IPS DF 6.9 (cell line): Measurements from ENCODE around the gene DGKB.

ENCODE experiments used
- DNase-seq: peaks from one replicate; pipeline ENCODE4 v3.0.0-alpha.2; 2013; ENCODE audit warnings: low read depth, low spot score
- H3K27ac ChIP-seq: one replicate; pipeline ENCODE4 v1.5.1; 2013; ENCODE audit warnings: low read length, control low read depth
- H3K27me3 ChIP-seq: 2 replicates; pipeline ENCODE4 v1.6.1; 2013; ENCODE audit warnings: mild to moderate bottlenecking, low read length; ENCODE audit not compliant: control insufficient read depth, insufficient read depth
- H3K36me3 ChIP-seq: 2 replicates; pipeline ENCODE4 v1.6.1; 2013; ENCODE audit warnings: low read length; ENCODE audit not compliant: control insufficient read depth, insufficient read depth
- H3K4me1 ChIP-seq: 2 replicates; pipeline ENCODE4 v1.6.1; 2013; ENCODE audit warnings: low read length; ENCODE audit not compliant: control insufficient read depth, insufficient read depth
- H3K4me3 ChIP-seq: 2 replicates; pipeline ENCODE4 v1.5.1; 2013; ENCODE audit warnings: mild to moderate bottlenecking, low read length
- H3K9me3 ChIP-seq: 2 replicates; pipeline ENCODE4 v1.6.1; 2013; ENCODE audit warnings: low read length, inconsistent platforms; ENCODE audit not compliant: control insufficient read depth, insufficient read depth
- WGBS: extraction: QIAGEN DNeasy Blood & Tissue Kit; methylation state at CpG from one replicate; pipeline ENCODE4 v1.1.7; 2013; ENCODE audit warnings: mixed read lengths, missing lambda C conversion rate; ENCODE audit not compliant: insufficient read length, insufficient coverage; 5-methylcytosine and 5-hydroxymethylcytosine counted together

DGKB gene

GRCh38 chr7:14340393-14341074 is 562.0 kb downstream of the DGKB start:
- no peak for DNase-seq
- H3K36me3 ChIP-seq, result no peaks in the 10 kb centered on the region

GRCh38 chr7:14339861-14340260 is 562.7 kb downstream of the DGKB start:
- Histone ChIP-seq H3K36me3 (no peaks in the 10 kb centered on the region), H3K9me3 (no peaks in the 10 kb centered on the region), H3K4me3 (no peak overlapping the region), H3K4me1 (no peaks in the 10 kb centered on the region), H3K27ac (no peak overlapping the region), H3K27me3 (no peaks in the 10 kb centered on the region)
- whole genome bisulfite sequencing, result no CpG with 5 or more reads among the region's 2 CpGs
- no peak for DNase-seq

More at GRCh38 chr7:14340393-14341074, 562.0 kb downstream of the DGKB start:
- no peaks in the 10 kb centered on the region for H3K9me3 ChIP-seq
- H3K4me1 ChIP-seq, result no peaks in the 10 kb centered on the region
- no peak overlapping the region for H3K27ac ChIP-seq
- H3K27me3 ChIP-seq, result no peaks in the 10 kb centered on the region
- H3K4me3 ChIP-seq, result no peak overlapping the region
- no CpG with 5 or more reads among the region's 2 CpGs for WGBS

GRCh38 chr7:14336256-14336655 is 566.3 kb downstream of the DGKB start:
- no CpG with 5 or more reads among the region's 1 CpG for WGBS
- no peaks in the 10 kb centered on the region for H3K9me3 ChIP-seq
- peaks cover 2% of the 10 kb centered on the region; the same call in 1 of the 2 replicates for H3K4me1 ChIP-seq
- DNase-seq, result no peak
- no peak overlapping the region for H3K4me3 ChIP-seq
- no peaks in the 10 kb centered on the region for H3K36me3 ChIP-seq
- no peak overlapping the region for H3K27ac ChIP-seq
- no peaks in the 10 kb centered on the region for H3K27me3 ChIP-seq

GRCh38 chr7:14332155-14332554 is 570.4 kb downstream of the DGKB start:
- peaks cover 2% of the 10 kb centered on the region; the same call in 1 of the 2 replicates for H3K4me1 ChIP-seq
- H3K27ac ChIP-seq, result no peak overlapping the region
- no peak for DNase-seq
- no peaks in the 10 kb centered on the region for H3K36me3 ChIP-seq
- H3K9me3 ChIP-seq, result no peaks in the 10 kb centered on the region
- WGBS, result no CpG with 5 or more reads among the region's 5 CpGs
- H3K27me3 ChIP-seq, result no peaks in the 10 kb centered on the region
- no peak overlapping the region for H3K4me3 ChIP-seq

GRCh38 chr7:14324767-14325166 is 577.8 kb downstream of the DGKB start:
- DNase-seq, result no peak
- H3K36me3 ChIP-seq, result no peaks in the 10 kb centered on the region
- WGBS, result no CpG with 5 or more reads among the region's 3 CpGs
- H3K9me3 ChIP-seq, result no peaks in the 10 kb centered on the region
- H3K4me1 ChIP-seq, result no peaks in the 10 kb centered on the region
- H3K27ac ChIP-seq, result no peak overlapping the region
- H3K4me3 ChIP-seq, result no peak overlapping the region
- H3K27me3 ChIP-seq, result no peaks in the 10 kb centered on the region

- Histone ChIP-seq H3K9me3 (no peaks in the 10 kb centered on the region), H3K4me1 (no peaks in the 10 kb centered on the region), H3K27ac (no peak overlapping the region), H3K27me3 (no peaks in the 10 kb centered on the region), H3K4me3 (no peak overlapping the region), H3K36me3 (no peaks in the 10 kb centered on the region)
- no CpG with 5 or more reads among the region's 2 CpGs for WGBS
- DNase-seq, result no peak
Measured at GRCh38 chr7:14322724-14323123, 579.8 kb downstream of the DGKB start.

GRCh38 chr7:14321947-14322346 is 580.6 kb downstream of the DGKB start:
- Histone ChIP-seq H3K4me1 (no peaks in the 10 kb centered on the region), H3K9me3 (no peaks in the 10 kb centered on the region), H3K27me3 (no peaks in the 10 kb centered on the region), H3K4me3 (no peak overlapping the region), H3K27ac (no peak overlapping the region), H3K36me3 (no peaks in the 10 kb centered on the region)
- no peak for DNase-seq
- no CpG with 5 or more reads among the region's 2 CpGs for WGBS

- Histone ChIP-seq H3K36me3 (no peaks in the 10 kb centered on the region), H3K9me3 (no peaks in the 10 kb centered on the region), H3K4me1 (no peaks in the 10 kb centered on the region), H3K4me3 (no peak overlapping the region), H3K27ac (no peak overlapping the region), H3K27me3 (no peaks in the 10 kb centered on the region)
- no peak for DNase-seq
Measured at GRCh38 chr7:14309432-14309831, 593.1 kb downstream of the DGKB start.

GRCh38 chr7:14305233-14305866 is 597.2 kb downstream of the DGKB start:
- DNase-seq, result no peak

GRCh38 chr7:14303536-14303935 is 599.0 kb downstream of the DGKB start:
- Histone ChIP-seq H3K4me3 (no peak overlapping the region), H3K27me3 (no peaks in the 10 kb centered on the region), H3K9me3 (no peaks in the 10 kb centered on the region), H3K4me1 (no peaks in the 10 kb centered on the region), H3K27ac (no peak overlapping the region), H3K36me3 (no peaks in the 10 kb centered on the region)
- WGBS, result no CpG with 5 or more reads among the region's 2 CpGs
- no peak for DNase-seq

More at GRCh38 chr7:14305233-14305866, 597.2 kb downstream of the DGKB start:
- Histone ChIP-seq H3K4me1 (no peaks in the 10 kb centered on the region), H3K36me3 (no peaks in the 10 kb centered on the region), H3K9me3 (no peaks in the 10 kb centered on the region), H3K27ac (no peak overlapping the region), H3K4me3 (no peak overlapping the region), H3K27me3 (no peaks in the 10 kb centered on the region)
- no CpG with 5 or more reads among the region's 4 CpGs for WGBS

- Histone ChIP-seq H3K27me3 (no peaks in the 10 kb centered on the region), H3K9me3 (no peaks in the 10 kb centered on the region), H3K36me3 (no peaks in the 10 kb centered on the region), H3K27ac (no peak overlapping the region), H3K4me3 (no peak overlapping the region), H3K4me1 (no peaks in the 10 kb centered on the region)
- WGBS, result no CpG with 5 or more reads among the region's 1 CpG
- DNase-seq, result no peak
Measured at GRCh38 chr7:14294637-14295036, 607.9 kb downstream of the DGKB start.
